Loucy (cell line): Measurements from ENCODE around the gene TMEM250.

Source experiments
- H2AFZ ChIP-seq: fragments of 200-600 bp; sonication (generic); 2 replicates; pipeline ENCODE4 v1.6.0; 2016; ENCODE audit warnings: antibody characterized with exemption, mild to moderate bottlenecking, low read length, moderate library complexity
- H3F3A ChIP-seq: fragments of 200-600 bp; 2 replicates; pipeline ENCODE4 v1.6.0; 2016; ENCODE audit warnings: antibody characterized with exemption, low read depth, mild to moderate bottlenecking
- H3K27me3 ChIP-seq: fragments of 200-600 bp; sonication (generic); 2 replicates; pipeline ENCODE4 v1.6.1; 2014; ENCODE audit warnings: low read length, mild to moderate bottlenecking; ENCODE audit not compliant: insufficient read depth, poor library complexity, severe bottlenecking
- H3K36me3 ChIP-seq: fragments of 200-600 bp; sonication (generic); 2 replicates; pipeline ENCODE4 v1.6.1; 2016; ENCODE audit warnings: low read length; ENCODE audit not compliant: insufficient read depth
- H3K4me1 ChIP-seq: fragments of 200-600 bp; sonication (generic); 2 replicates; pipeline ENCODE4 v1.5.1; 2014; ENCODE audit warnings: low read length, mild to moderate bottlenecking; ENCODE audit not compliant: insufficient read depth, poor library complexity, severe bottlenecking
- H3K4me2 ChIP-seq: fragments of 200-600 bp; sonication (generic); 2 replicates; pipeline ENCODE4 v1.6.0; 2014; ENCODE audit warnings: antibody characterized with exemption, low read length, low read depth, mild to moderate bottlenecking; ENCODE audit not compliant: poor library complexity, severe bottlenecking
- H3K4me3 ChIP-seq: fragments of 200-600 bp; sonication (generic); 2 replicates; pipeline ENCODE4 v1.5.1; 2014; ENCODE audit warnings: low read length, mild to moderate bottlenecking, mixed read lengths; ENCODE audit not compliant: poor library complexity, severe bottlenecking
- H3K79me2 ChIP-seq: fragments of 200-600 bp; sonication (generic); 2 replicates; pipeline ENCODE4 v1.6.1; 2014; ENCODE audit warnings: low read length; ENCODE audit not compliant: insufficient read depth
- H3K9ac ChIP-seq: fragments of 200-600 bp; sonication (generic); 2 replicates; pipeline ENCODE4 v1.6.0; 2014; ENCODE audit warnings: mild to moderate bottlenecking, low read depth, low read length, moderate library complexity; ENCODE audit not compliant: poor library complexity, severe bottlenecking
- H3K9me2 ChIP-seq: fragments of 200-600 bp; sonication (generic); replicated peaks from 2 replicates; pipeline ENCODE4 v1.6.1; 2016; ENCODE audit warnings: low read depth, low read length, mixed read lengths
- H3K9me3 ChIP-seq: fragments of 200-600 bp; sonication (generic); 2 replicates; pipeline ENCODE4 v1.6.1; 2014; ENCODE audit warnings: mild to moderate bottlenecking, antibody characterized with exemption, low read length, low read depth; ENCODE audit not compliant: insufficient read depth
- H4K20me1 ChIP-seq: fragments of 200-600 bp; sonication (generic); 2 replicates; pipeline ENCODE4 v1.6.0; 2014; ENCODE audit warnings: antibody characterized with exemption, low read length, mild to moderate bottlenecking; ENCODE audit not compliant: insufficient read depth, poor library complexity, severe bottlenecking
- EZH2phosphoT487 ChIP-seq: fragments of 200-600 bp; IDR thresholded peaks from 2 replicates; pipeline ENCODE4 v1.6.1; 2018; ENCODE audit warnings: antibody characterized with exemption, mild to moderate bottlenecking, moderate library complexity, borderline replicate concordance
- TF ChIP-seq, protein P1 (sequence below): fragments of 200-600 bp; sonication (generic); conservative IDR thresholded peaks from 2 replicates; pipeline ENCODE4 v1.5.1; 2014; ENCODE audit warnings: mild to moderate bottlenecking, antibody characterized with exemption, low read length

The TMEM250 gene

DNA sequence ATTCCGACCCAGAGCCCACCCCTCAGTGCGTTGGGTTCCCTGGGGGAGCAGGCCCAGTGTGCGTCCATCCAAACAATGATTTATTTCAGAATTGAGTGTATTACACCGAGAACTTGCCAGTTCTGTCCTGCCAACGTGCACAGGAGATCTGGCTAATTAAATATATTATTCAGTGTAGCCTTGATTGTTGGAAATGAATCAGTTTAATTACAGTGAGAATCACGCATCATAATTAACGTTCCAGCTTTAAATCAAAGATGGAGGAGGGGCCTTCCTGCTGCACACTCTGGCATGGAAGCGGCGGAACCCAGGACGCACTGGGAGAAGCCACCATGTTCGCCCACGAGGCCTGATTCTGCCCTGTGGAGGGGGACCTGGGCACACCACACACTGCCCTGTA, 30.7 kb upstream of the TMEM250 start:
- H3K4me3 ChIP-seq: no peak overlapping the region
- no peaks in the 10 kb centered on the region for H3F3A ChIP-seq
- no peaks in the 10 kb centered on the region for H3K36me3 ChIP-seq
- no peak overlapping the region for H3K4me2 ChIP-seq
- H2AFZ ChIP-seq: no peak overlapping the region
- no peaks in the 10 kb centered on the region for H3K4me1 ChIP-seq
- H3K27me3 ChIP-seq: no peaks in the 10 kb centered on the region
- TF ChIP-seq, protein P1, sequence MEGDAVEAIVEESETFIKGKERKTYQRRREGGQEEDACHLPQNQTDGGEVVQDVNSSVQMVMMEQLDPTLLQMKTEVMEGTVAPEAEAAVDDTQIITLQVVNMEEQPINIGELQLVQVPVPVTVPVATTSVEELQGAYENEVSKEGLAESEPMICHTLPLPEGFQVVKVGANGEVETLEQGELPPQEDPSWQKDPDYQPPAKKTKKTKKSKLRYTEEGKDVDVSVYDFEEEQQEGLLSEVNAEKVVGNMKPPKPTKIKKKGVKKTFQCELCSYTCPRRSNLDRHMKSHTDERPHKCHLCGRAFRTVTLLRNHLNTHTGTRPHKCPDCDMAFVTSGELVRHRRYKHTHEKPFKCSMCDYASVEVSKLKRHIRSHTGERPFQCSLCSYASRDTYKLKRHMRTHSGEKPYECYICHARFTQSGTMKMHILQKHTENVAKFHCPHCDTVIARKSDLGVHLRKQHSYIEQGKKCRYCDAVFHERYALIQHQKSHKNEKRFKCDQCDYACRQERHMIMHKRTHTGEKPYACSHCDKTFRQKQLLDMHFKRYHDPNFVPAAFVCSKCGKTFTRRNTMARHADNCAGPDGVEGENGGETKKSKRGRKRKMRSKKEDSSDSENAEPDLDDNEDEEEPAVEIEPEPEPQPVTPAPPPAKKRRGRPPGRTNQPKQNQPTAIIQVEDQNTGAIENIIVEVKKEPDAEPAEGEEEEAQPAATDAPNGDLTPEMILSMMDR: no peak
- TF ChIP-seq EZH2phosphoT487: no peak
- H3K9me2 ChIP-seq: no peaks in the 10 kb centered on the region
- H3K9ac ChIP-seq: no peak overlapping the region
- no peaks in the 10 kb centered on the region for H3K79me2 ChIP-seq
- H3K9me3 ChIP-seq: no peaks in the 10 kb centered on the region
- no peaks in the 10 kb centered on the region for H4K20me1 ChIP-seq

DNA sequence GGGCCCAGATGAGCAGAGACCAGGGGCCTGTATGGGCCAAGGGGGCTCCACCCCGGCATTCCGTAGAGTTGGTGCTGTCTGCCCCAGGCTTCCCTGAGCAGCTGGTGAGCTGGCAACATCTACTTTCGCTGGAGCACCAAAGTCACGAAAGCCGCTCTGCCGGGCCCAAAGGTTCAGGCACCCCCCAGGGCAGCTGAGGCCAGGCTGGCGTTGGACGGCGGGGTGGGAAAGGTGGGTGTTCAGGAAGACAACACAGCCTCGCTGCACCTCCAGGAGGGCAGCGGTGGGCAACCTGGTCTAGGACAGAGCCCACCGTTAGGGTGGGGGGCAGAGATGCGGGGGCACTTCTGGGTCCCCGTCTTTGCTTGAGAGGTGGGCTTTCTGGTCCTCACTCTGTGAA, 30.1 kb upstream of the TMEM250 start:
- H4K20me1 ChIP-seq: no peaks in the 10 kb centered on the region
- H3F3A ChIP-seq: no peaks in the 10 kb centered on the region
- TF ChIP-seq, protein P1: no peak
- TF ChIP-seq EZH2phosphoT487: no peak
- H3K9me3 ChIP-seq: no peaks in the 10 kb centered on the region
- no peak overlapping the region for H3K9ac ChIP-seq
- no peak overlapping the region for H3K4me2 ChIP-seq
- no peaks in the 10 kb centered on the region for H3K79me2 ChIP-seq
- H3K4me3 ChIP-seq: no peak overlapping the region
- no peaks in the 10 kb centered on the region for H3K4me1 ChIP-seq
- no peak overlapping the region for H2AFZ ChIP-seq
- no peaks in the 10 kb centered on the region for H3K9me2 ChIP-seq
- no peaks in the 10 kb centered on the region for H3K27me3 ChIP-seq
- no peaks in the 10 kb centered on the region for H3K36me3 ChIP-seq

DNA sequence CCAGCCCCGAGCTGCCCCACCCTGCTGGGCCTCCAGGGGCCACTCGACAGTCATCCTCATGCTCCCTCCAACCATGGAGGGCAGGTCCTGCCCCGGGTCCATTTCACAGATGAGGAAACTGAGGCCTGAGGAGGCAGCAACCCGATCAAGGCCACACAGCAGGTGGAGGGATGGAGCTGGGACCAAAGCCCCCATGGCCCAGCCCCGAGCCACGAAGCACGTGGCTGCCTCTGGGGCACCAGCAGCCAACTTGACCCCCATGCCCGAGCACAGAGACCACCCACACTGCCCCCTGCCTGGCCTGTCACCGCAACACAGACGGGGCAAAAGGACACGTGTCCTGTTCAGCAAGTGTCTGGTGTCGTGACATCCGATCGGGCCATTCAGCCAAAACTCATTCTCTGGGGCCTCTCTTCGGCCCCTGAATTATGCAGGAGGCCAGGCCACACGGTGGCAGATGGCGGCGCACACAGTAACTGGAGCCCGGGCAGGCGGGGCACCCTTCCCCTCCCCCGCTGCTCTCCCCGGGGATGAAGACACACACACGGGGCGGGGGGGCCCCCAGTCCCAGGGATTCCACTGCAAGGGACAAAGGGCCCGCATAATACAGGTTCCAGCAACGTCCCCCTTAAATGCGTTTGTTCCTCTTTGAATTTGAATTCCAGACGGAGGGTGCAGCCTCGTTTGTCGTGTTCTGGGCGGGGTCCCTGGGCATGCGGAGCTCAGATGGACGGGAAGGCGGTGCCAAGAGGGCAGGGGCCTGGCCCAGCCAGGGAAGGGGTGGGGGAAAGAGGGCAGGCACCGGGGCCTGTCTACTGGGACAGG, 29.4 kb upstream of the TMEM250 start:
- Histone ChIP-seq H3K36me3 (no peaks in the 10 kb centered on the region), H3K9me3 (no peaks in the 10 kb centered on the region), H2AFZ (no peak overlapping the region), H4K20me1 (no peaks in the 10 kb centered on the region), H3K9me2 (no peaks in the 10 kb centered on the region), H3K4me1 (no peaks in the 10 kb centered on the region), H3F3A (no peaks in the 10 kb centered on the region), H3K79me2 (no peaks in the 10 kb centered on the region), H3K4me2 (no peak overlapping the region), H3K27me3 (no peaks in the 10 kb centered on the region), H3K9ac (no peak overlapping the region), H3K4me3 (no peak overlapping the region)
- TF ChIP-seq EZH2phosphoT487: no peak
- TF ChIP-seq, protein P1: no peak
